ENCODE measurements around the gene ZFYVE28.

GRCh38 chr4:2286904-2287593, 131.4 kb downstream of the ZFYVE28 start:
- TF ChIP-seq FOXM1 (IDR thresholded peaks at IDR 0.05; ENCODE audit: borderline replicate concordance) (no peak), FOXA1 (IDR thresholded peaks at IDR 0.05) (no peak), SUZ12 (IDR thresholded peaks at IDR 0.05) (no peak), ZNF384 (IDR thresholded peaks at IDR 0.05) (no peak), ARNT (IDR thresholded peaks at IDR 0.05) (no peak), CTBP1 (IDR thresholded peaks at IDR 0.05; ENCODE audit: borderline replicate concordance) (no peak), NFRKB (IDR thresholded peaks at IDR 0.05) (no peak), BHLHE40 (IDR thresholded peaks at IDR 0.05; ENCODE audit: borderline replicate concordance) (no peak), TARDBP (IDR thresholded peaks at IDR 0.05) (no peak), FOXK2 (IDR thresholded peaks at IDR 0.05) (no peak)

Measured in HEK293T (cell line).